Daoy (cell line): ENCODE results near the gene COL26A1. TPM values are rescaled to one million over a fixed set of nuclear protein-coding genes. Genes with fewer than 3 reads are reported as not detected.
"Not testable (repeated sequence)": the region's sequence is repeated elsewhere in the genome, so short reads cannot be mapped to it uniquely, and the experiment has no call there.

Experiments
- DNase-seq: peaks from one replicate; pipeline ENCODE4 v3.0.0-alpha.2; 2015; ENCODE audit warnings: low read depth
- total RNA-seq: library from RNA; depleted of rRNA; stranded (reverse); fragments of >200 nt; shearing (Covaris generic); gene quantifications from 2 replicates; pipeline ENCODE4 v1.2.3, GENCODE V29; 2014; rRNA removed

The COL26A1 gene
- total RNA-seq = 0.11 TPM in 1 of 2 replicates, not detected in the other

DNA sequence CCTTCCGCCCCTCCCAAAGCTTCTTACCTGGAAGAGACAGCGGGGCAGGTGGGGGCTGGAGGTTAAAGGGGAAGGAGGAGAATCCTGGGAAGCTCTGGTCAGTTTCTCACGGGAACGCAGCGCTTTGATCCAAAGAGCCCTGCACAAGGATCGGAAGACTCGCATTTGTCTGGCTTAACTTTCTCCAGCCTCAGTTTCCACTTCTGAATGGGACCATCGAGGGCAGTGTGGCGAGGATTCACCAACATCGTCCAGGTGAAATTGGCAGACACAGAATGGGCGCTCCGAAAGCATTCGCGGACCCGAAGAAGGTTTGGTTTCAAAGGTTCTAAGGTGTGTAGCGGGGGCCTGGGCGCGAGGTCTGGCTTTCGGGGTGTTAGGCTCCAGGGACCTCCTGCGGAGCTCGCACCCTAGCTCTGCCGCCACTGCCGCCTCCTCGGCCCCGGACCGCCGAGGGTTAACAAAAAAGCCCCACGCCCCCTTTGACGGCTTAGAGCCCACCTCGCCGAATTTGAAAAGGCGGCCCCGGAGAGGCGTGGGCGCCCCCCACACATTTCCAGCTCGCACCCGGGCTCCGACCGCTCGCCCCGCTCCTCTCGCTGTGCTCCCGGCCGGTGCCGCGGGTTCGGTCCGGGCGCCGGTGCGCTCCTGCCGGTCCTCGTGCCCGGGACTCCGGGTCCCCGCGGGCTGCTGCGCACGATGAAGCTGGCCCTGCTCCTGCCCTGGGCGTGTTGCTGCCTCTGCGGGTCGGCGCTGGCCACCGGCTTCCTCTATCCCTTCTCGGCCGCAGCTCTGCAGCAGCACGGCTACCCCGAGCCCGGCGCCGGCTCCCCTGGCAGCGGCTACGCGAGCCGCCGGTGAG lies at the start of gene COL26A1:
COL26A1 (plus strand) TSS at position 542 of the 862 bp plus-strand sequence; CDS start at position 700, 158 bp downstream.
- DNase-seq = peak; percentile 76

DNA sequence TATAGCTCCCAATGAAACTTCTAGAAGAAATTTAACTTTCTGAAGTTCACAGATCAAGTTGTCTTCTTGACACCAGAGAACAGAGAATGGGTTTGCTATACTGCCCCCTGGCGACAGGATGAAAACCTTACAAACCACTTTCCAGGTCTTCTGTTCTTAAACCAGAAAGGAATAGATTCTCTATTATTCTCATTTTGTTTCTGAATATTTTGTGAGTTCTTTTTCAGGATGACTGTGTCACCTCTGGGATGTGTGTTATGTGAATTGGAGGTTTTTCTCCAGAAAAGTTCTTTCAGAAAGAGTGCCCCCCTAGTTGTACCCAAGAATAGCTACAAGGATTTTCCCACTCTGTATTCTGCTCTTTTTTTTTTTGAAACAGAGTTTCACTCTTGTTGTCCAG lies 47.3 kb upstream of the COL26A1 start:
- peak; percentile 61 for DNase-seq

DNA sequence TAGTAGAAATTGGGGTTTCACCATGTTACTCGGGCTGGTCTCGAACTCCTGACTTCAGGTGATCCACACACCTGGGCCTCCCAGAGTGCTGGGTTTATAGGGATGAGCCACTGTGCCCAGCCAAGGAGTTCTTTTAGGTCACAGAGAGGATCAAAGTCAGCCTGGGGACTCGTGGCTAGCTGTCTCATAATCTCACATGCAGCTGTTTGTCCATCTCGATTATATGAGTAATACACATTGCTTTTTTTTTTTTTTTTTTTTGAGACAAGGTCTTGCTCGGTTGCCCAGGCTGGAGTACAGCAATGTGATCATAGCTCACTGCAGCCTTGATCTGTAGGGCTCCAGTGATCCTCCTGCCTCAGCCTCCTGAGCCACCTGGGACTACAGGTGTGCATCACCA lies 43.3 kb upstream of the COL26A1 start:
- no peak for DNase-seq

DNA sequence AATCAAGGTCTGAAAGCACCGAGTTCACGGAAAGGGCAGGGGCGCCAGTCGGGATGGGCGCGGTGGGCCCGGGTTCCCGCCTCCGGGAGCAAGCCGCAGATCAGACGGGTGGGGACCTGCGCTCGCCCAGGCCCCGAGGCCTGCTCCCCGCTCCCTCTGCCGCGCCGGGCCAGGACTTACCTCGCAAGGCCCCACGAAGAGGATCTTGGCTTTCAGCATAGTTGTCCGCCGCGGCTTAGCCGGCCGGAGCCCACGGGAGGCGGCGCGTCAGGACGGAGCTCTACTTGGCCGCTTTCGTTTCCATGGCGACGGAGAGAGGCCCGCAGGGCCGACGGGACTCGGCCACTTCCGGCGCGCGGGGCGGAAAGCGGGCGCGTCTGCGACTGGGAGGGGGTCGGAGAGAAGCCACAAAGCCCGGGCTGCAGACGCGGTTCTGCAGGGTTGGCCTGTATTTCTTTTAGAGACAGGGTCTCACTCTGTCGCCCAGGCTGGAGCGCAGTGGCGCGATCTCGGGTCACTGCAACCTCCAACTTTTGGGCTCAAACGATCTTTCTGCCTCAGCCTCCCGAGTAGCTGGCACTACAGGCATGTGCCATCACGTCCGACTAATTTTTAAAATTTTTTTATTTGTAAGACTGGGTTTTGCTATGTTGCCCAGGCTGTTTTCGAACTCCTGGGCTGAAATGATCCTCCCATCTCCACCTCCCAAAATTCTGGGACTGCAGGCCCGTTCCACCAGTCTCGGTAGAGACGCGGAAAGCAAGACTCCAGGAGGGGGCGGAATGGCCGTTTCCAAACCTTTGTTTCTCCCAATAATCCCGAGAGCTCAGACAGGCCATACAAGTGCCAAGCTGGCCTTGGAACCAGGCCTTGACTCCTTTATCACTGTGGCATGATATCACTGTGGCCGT lies 40.9 kb upstream of the COL26A1 start, which contains the start of gene IFT22:
IFT22 (minus strand) TSS at position 322 of the 911 bp plus-strand sequence; CDS start at position 219, 103 bp downstream.
- DNase-seq = peak; percentile 98

DNA sequence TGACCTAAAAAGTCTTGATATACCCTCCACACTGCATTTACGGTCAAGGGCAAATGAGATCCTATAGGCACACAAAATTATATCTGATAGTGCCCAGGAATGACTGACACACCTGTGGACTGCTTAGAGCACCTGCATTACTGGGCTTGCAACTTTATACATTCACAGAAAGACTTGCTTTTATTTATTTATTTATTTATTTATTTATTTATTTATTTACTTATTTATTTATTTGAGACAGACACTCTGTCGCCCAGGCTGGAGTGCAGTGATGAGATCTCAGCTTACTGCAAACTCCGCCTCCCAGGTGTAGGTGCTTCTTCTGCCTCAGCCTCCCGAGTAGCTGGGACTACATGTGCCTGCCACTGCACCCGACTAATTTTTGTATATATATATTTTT lies 34.5 kb upstream of the COL26A1 start:
- no peak for DNase-seq

DNA sequence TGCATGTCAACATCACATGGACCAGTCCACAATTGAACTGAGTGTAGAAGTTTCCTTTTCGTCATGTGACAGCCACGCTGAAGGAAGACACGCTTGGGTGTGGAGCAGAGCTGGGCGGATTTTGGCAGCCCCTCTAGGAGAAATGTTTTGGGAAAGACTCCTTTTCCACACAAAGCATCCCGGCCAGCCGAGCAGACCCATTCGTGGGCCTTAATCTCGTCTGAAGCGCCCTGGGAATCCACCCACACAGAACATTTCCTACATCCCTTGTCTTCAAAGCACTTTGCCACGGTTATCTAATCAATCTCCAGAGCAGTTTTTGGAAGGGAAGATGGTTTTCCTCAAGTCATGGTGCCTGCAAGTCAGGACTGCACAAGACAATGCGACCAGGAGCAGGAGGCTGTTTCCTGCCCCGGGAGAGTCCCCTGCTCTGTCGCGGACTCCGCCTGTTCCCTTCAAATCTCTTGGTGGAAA lies 32.6 kb upstream of the COL26A1 start:
- no peak for DNase-seq

DNA sequence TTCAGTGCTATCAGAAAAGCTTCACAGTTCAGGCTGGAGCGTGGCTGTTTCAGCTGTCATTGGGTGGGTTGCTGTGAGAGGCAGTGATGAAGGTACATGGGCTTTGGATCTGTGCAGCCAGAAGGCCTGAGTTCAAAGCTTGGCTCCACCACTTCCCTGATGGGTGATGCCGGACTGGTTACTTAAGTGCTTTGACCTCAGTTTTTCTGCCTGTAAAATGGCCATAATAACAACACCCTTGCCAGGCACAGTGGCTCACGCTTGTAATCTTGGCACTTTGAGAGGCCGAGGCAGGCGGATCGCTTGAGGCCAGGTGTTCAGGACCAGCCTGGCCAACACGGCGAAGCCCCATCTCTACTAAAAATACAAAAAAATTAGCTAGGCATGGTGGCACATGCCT lies 30.6 kb upstream of the COL26A1 start:
- no peak for DNase-seq

DNA sequence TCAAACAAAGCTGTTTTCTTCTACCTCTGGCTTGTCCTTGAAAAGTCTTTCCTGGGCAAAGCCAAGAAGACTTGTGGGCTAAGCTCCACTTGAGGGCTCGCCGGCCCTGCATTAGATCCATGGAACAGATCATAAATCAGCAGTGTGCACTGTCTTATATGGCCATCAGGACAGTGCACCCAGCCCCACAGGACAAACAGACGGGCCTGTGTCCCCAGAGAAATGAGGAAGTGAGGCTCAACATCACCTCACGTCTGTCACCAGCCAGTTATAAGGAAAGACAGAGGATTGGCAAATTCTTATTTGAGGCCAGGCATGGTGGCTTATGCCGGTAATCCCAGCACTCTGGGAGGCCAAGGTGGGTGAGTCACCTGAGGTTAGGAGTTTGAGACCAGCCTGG lies 28.8 kb upstream of the COL26A1 start:
- DNase-seq = peak; percentile 41

DNA sequence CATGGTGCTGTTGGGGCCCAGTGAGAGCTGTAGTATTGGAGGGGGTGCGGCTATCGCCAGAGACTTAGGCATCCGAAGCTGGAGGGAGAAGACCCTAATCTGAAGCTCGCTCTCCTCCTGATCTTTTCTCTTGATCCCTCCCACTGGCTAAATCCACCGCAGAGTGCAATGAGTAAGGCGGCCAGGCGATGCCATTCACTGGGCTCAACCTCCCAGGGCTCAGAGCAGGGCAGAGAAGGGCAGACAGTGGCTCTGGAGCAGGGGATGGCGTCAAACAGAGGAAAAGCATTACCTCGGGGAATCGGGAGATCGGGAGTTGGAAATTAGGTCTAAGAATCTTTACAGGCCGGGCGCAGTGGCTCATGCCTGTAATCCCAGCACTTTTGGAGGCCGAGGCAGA lies 22.3 kb upstream of the COL26A1 start:
- peak; percentile 34 for DNase-seq

DNA sequence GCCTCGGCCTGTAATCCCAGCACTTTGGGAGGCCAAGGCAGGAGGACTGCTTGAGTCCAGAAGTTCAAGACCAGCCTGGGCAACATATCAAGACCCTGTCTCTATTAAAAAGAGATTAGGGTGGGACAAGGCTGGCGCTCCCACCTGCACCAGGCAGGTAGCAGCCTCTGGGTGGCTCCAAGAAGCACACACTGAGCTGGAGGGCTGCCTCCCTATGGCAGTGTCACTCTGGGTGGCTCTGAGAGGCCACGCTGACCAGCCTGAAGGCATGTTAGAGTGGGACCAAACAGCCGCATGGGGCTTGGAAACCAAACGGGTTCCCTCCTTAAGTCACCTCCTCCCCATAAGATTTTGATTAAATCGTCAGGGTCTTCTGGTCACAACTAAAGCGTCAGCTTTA lies 19.8 kb upstream of the COL26A1 start:
- DNase-seq = no peak

DNA sequence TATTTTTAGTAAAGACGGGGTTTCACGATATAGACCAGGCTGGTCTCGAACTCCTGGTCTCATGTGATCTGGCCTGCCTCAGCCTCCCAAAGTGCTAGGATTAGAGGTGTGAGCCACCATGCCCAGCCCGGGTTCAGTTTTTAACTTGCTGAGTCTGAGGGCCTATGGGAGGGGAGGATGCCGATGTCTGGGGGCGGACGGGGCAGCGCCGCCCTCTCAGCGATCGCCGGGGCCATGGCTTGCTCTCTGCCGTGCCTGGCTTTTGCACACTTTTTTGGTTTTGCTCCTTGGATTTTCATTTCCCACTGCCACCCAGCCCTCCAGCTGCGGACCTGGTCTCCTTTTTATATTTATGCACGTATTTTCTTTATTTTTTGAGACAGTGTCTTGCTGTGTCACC lies 15.2 kb upstream of the COL26A1 start:
- DNase-seq = no peak

DNA sequence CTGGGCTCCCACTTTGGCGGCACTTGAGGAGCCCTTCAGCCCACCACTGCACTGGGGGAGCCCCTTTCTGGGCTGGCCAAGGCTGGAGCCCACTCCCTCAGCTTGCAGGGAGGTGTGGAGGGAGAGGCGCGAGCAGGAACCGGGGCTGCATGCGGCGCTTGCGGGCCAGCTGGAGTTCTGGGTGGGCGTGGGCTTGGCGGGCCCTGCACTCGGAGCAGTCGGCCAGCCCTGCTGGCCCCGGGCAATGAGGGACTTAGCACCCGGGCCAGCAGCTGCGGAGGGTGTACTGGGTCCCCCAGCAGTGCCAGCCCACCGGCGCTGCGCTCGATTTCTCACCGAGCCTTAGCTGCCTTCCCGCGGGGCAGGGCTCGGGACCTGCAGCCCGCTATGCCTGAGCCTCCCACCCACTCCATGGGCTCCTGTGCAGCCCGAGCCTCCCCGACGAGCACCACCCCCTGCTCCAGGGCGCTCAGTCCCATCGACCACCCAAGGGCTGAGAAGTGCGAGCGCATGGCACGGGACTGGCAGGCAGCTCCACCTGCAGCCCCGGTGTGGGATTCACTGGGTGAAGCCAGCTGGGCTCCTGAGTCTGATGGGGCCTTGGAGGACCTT lies 14.1 kb upstream of the COL26A1 start:
- DNase-seq = not testable (repeated sequence)

DNA sequence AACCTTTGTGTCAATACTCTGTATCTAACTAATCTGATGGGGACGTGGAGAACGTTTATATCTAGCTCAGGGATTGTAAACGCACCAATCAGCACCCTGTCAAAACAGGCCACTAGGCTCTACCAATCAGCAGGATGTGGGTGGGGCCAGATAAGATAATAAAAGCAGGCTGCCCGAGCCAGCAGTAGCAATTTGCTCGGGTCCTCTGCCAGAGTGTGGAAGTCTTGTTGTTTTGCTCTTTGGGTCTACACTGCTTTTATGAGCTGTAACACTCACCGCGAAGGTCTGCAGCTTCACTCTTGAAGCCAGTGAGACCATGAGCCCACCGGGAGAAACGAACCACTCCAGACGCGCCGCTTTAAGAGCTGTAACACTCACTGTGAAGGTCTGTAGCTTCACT lies 13.4 kb upstream of the COL26A1 start:
- not testable (repeated sequence) for DNase-seq

DNA sequence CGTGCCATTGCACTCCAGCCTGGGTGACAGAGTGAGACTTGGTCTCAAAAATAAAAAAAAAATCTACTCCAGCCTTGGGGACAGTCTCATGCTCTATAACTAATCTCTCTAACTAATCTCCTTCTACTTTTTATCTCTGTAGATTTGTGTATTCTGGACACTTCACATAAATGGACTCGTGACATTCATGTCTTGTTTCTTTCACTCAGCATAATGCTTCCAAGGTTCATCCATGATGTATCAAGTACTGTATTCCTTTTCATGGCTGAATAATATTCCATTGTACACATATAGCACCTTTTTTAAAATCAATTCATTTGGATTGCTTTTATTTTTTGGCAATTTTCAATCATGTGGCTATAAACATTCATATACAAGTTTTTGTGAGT lies 9.8 kb upstream of the COL26A1 start:
- DNase-seq = no peak

DNA sequence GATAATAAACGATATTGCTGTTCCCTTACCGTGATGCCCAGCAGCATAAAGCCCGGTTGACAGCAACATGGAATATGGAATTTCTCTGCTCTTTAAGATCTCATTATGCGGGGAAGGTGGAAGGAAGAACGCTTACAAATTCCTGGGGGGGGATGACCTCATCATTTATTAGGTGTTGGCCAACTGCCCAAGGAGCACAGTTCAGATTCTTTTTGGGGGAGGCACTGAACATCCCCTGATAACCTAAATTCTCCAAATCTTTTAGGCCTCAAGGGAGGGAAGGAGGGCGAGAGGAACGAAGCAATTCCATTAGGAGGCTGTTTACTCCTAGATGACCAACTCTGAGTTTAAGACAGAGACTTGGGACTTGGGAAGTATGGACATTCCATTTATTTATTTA lies 5.2 kb upstream of the COL26A1 start:
- no peak for DNase-seq

DNA sequence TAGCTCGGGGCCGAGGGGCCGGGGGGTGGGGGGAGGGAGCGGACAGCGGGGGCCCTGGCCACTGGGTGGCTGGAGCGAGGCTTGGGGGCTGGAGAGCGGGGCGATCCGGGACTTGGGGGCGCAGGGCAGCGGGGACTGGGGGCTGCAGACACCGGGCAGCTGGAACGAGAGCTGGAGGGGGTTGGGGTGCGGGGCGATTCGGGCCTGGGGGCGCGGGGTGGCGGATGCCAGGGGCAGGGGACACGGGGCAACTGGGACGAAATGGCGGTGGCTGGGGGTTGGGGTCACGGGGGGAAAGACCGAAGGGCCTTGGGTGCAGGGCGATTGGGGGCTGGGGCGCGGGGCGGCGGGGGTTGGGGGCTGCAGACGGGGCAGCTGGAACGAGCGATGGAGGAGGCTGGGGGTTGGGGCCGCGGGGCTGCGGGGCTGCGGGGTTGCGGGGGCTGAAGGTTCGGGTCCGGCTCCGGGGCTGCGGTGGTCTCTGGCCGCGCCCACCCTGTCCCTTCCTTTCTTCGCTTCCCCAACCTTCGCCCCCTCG lies 590 bp downstream of the COL26A1 start:
- no peak for DNase-seq

DNA sequence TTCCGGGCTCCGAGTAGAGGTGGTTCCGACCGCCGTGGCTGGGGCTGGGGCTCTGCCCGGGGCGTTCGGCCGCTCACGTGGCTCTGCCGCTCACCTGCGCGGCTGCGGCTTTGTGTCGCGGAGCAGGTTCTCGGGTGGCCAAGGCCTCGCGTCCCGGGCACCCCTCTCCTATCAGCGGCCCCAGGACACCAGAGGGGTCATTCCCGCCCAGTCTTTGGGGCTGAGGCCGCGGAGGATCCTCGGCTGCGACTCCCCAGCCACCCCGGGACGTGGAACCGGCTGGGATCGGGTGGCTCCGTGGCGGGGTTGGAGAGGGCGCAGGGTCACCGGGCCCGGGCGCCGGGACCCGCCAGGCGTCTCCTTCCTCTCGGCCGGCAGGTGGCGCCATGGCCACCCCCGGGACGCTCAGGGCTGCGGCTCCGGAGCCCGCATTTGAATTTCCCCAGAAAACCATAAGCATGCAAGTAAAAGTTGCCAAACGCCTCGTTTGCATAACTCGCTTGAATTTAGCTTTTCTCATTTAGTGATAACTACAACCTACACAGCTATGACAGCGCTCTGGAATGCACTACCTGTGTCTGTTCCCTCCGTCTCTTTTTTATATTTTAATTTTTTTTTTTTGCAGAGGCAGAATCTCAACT lies 1.2 kb downstream of the COL26A1 start:
- peak; percentile 83 for DNase-seq

DNA sequence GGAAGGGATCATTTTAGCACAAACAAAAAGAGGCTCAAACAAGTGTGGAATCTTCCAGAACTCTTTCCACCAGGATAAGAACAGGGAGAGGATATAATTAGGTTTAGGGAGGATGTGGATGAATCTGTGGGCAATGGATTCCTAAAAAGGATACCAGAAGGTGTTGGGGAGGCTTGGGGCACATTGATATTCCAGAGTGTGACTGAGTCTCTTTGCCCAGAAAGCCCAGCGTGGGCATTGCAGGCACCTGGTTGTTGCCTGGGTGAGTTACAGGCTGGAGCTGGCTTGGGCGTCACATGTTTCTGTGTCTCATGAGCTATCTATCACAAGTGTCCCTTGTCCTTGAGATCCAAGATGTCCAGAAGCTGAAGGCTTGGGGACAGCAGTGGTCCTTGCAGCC lies 3.3 kb downstream of the COL26A1 start:
- no peak for DNase-seq

DNA sequence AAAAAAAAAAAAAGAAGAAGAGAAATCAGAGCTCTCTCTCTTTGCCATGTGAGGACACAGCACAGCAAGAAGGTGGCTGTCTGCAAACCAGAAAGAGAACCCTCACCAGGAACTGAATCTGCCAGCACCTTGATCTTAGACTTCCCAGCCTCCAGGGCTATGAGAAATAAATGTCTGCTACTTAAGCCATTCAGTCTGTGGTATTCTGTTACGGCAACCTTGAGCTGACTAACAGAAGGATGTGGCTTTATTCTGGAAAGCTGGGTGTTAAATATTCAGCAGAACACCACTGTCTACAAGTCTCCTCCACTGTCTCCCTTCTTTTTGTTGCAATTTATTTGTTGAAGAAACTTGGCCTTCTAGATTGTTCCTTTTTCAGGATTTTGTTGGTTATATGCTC lies 5.0 kb downstream of the COL26A1 start:
- DNase-seq = no peak

DNA sequence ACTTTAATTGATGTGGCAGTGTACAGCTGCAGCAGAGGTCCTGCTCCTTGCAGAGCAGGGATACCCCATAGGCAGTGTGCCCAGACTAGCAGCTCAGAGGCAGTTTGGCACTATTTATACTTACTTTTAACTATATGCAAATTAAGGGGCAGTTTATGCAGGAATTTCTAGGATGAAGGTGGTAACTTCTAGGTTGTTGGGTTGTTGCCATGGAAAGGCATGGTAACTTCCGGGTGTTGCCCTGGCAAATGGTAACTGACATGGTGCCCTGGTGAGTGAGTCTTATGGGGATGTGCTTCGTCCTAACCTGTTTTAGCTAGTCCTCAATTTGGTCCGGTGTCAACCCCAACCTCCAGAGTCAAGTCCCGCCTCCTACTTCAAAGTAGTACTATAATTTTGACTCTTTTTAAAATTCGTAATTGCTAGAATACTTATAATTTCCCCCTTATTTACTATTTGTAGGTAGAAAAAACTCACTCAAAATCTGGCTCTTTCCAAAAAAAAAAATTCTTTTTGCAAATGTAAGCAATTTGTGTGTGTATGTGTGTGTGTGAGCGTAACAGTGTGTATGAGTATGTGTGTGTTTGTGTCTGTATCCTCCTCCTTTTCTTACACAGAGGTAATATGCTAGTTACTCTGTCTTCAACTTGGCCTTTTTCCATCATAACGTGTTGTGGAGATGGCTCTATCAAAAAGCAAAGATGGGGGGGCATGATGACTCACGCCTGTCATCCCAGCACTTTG lies 5.9 kb downstream of the COL26A1 start:
- no peak for DNase-seq
